K562 (cell line): ENCODE measurements around the gene MTOR. TPM values are rescaled to one million over a fixed set of nuclear protein-coding genes. Genes with fewer than 3 reads are reported as not detected.

Experiments
- ATAC-seq: fragments of 200-7000 bp; cut with Tn5 transposase; 3 replicates; pipeline ENCODE4 v1.9.1; 2020; ENCODE audit warnings: moderate library complexity
- BruUV-seq: library from RNA; stranded (reverse); fragments of 400-500 nt; replicated peaks from 2 replicates; lab custom pipeline; 2021; lab: Mats Ljungman, UMichigan
- CTCF ChIA-PET: fragments of 300-600 bp; formaldehyde crosslinking; extraction: SDS; loops from one replicate; lab custom pipeline; 2021; ENCODE audit warnings: low intra/inter-chr PET ratio; lab: Yijun Ruan, JAX
- POLR2A ChIA-PET: fragments of 300-600, 350-650 bp; sonication (Branson Sonifier 250); formaldehyde crosslinking; extraction: SDS; loops from one replicate; lab custom pipeline; 2021; ENCODE audit warnings: antibody characterized with exemption, inconsistent platforms; lab: Yijun Ruan, JAX
- DNase-seq, 4 experiments: peaks; one replicate each; pipeline versions ENCODE4 v3.0.0 to v3.0.0-alpha.2; 2011 to 2018; ENCODE audit warnings: low spot score in 3 of 4, mixed read lengths in 3 of 4; ENCODE audit errors: extremely low read depth in 1 of 4
- FAIRE-seq: peaks from 2 replicates; lab custom pipeline; 2011; peaks lifted over from hg19 to GRCh38; lab: Jason Lieb, UNC
- H2AFZ ChIP-seq: 2 replicates; pipeline ENCODE4 v1.6.0; 2011; ENCODE audit warnings: low read depth, low read length, control low read depth, inconsistent platforms
- H3K27ac ChIP-seq: fragments of 200-600 bp; 3 replicates; pipeline ENCODE4 v1.8.0; 2011; ENCODE audit warnings: low read depth, mild to moderate bottlenecking, control low read depth, inconsistent platforms, low read length, moderate library complexity, mixed read lengths; ENCODE audit errors: extremely low read depth
- H3K27me3 ChIP-seq, 2 experiments: fragments of 300-600 bp in 1 of 2; 2 replicates in 1 of 2; 3 replicates in 1 of 2; pipeline versions ENCODE4 v1.6.0 to v1.8.0; 2011; ENCODE audit warnings: inconsistent platforms in 2 of 2, low read length in 2 of 2, mild to moderate bottlenecking in 1 of 2, mixed read lengths in 1 of 2, moderate library complexity in 1 of 2; ENCODE audit not compliant: control insufficient read depth in 2 of 2, insufficient read depth in 2 of 2
- H3K36me3 ChIP-seq: fragments of 300-600 bp; 3 replicates; pipeline ENCODE4 v1.8.0; 2011; ENCODE audit warnings: mild to moderate bottlenecking, low read length, inconsistent platforms; ENCODE audit not compliant: control insufficient read depth, insufficient read depth
- H3K4me1 ChIP-seq, 2 experiments: fragments of 200-600 bp in 1 of 2; replicated peaks in 1 of 2; 2 replicates in 1 of 2; 3 replicates in 1 of 2; pipeline versions ENCODE4 v1.5.1 to v1.8.0; 2011; ENCODE audit warnings: inconsistent platforms in 2 of 2, low read length in 2 of 2, mild to moderate bottlenecking in 1 of 2, mixed read lengths in 1 of 2, moderate library complexity in 1 of 2; ENCODE audit not compliant: control insufficient read depth in 2 of 2, insufficient read depth in 2 of 2
- H3K4me2 ChIP-seq: 2 replicates; pipeline ENCODE4 v1.6.1; 2011; ENCODE audit warnings: low read length, control low read depth, inconsistent platforms, mixed read lengths; ENCODE audit not compliant: insufficient read depth
- H3K4me3 ChIP-seq: fragments of 200-600 bp; sonication (generic), shearing (Covaris generic); 2 replicates; pipeline ENCODE4 v1.5.1; 2016; ENCODE audit warnings: control low read depth, inconsistent platforms
- H3K79me2 ChIP-seq: fragments of 200-600 bp; 3 replicates; pipeline ENCODE4 v1.8.0; 2011; ENCODE audit warnings: low read length, inconsistent platforms; ENCODE audit not compliant: control insufficient read depth, insufficient read depth
- H3K9ac ChIP-seq, 2 experiments: 2 replicates each; pipeline versions ENCODE4 v1.6.0 to v1.6.1; 2011; ENCODE audit warnings: low read depth in 2 of 2, low read length in 2 of 2, control low read depth in 1 of 2, inconsistent platforms in 1 of 2, mild to moderate bottlenecking in 1 of 2, mixed read lengths in 1 of 2; ENCODE audit not compliant: insufficient read depth in 1 of 2
- H3K9me1 ChIP-seq: one replicate; pipeline ENCODE4 v1.6.0; 2011; ENCODE audit warnings: inconsistent platforms, mild to moderate bottlenecking, low read length, moderate library complexity; ENCODE audit not compliant: control insufficient read depth, insufficient read depth
- H3K9me3 ChIP-seq: replicated peaks from 2 replicates; pipeline ENCODE4 v1.5.1; 2011; ENCODE audit warnings: low read depth, low read length, inconsistent platforms; ENCODE audit not compliant: control insufficient read depth, insufficient read depth
- H4K20me1 ChIP-seq: replicated peaks from 2 replicates; pipeline ENCODE4 v1.6.1; 2011; ENCODE audit warnings: low read length, inconsistent platforms, mixed read lengths; ENCODE audit not compliant: control insufficient read depth, insufficient read depth
- BRCA1 ChIP-seq, 2 experiments: fragments of 450-650 bp in 1 of 2; sonication (generic) in 1 of 2; formaldehyde crosslinking in 1 of 2; IDR thresholded peaks; 2 replicates each; pipeline versions ENCODE4 v1.5.0 to v1.6.1; 2017 to 2020; ENCODE audit warnings: mild to moderate bottlenecking in 1 of 2, missing genetic modification reagents in 1 of 2
- FOS ChIP-seq: IDR thresholded peaks from 3 replicates; pipeline ENCODE4 v1.6.1; 2011; ENCODE audit not compliant: insufficient read length; ENCODE audit errors: extremely low read depth
- HDAC2 ChIP-seq: fragments of 450-650 bp; IDR thresholded peaks from 2 replicates; pipeline ENCODE4 v1.6.1; 2016; ENCODE audit warnings: mild to moderate bottlenecking
- PHB2 ChIP-seq: fragments of 450-650 bp; IDR thresholded peaks from 2 replicates; pipeline ENCODE4 v1.6.1; 2017; ENCODE audit warnings: low read depth
- STAG1 ChIP-seq: sonication (generic); formaldehyde crosslinking; IDR thresholded peaks from 2 replicates; pipeline ENCODE4 v1.5.0; 2020; ENCODE audit warnings: missing genetic modification reagents, borderline replicate concordance
- ZFP36 ChIP-seq: fragments of 150-350 bp; IDR thresholded peaks from 2 replicates; pipeline ENCODE4 v1.6.1; 2018; ENCODE audit warnings: low read length, low read depth; ENCODE audit not compliant: partially characterized antibody
- ZNF76 ChIP-seq: fragments of 250-450 bp; sonication (Bioruptor Pico); IDR thresholded peaks from 2 replicates; pipeline ENCODE4 v1.4.0; 2020; ENCODE audit warnings: mild to moderate bottlenecking, moderate library complexity, borderline replicate concordance
- WGBS: fragments of 100-300 bp; shearing (Covaris generic); methylation state at CpG from one replicate; pipeline ENCODE4 v1.1.6; 2016; ENCODE audit warnings: low coverage, mixed read lengths; ENCODE audit not compliant: insufficient coverage; ENCODE audit errors: missing lambda C conversion rate; 5-methylcytosine and 5-hydroxymethylcytosine counted together
- in situ Hi-C: fragments of 300-500 bp; cut with MboI; formaldehyde crosslinking; loops from 4 replicates; pipeline ENCODE4 v1.15.0; 2018; ENCODE audit warnings: inconsistent platforms, mixed read lengths
- intact Hi-C: fragments of 100-400 bp; cut with micrococcal nuclease; formaldehyde crosslinking; loops from 2 replicates; pipeline ENCODE4 v1.14.2; 2022
- polyA plus RNA-seq, 8 experiments: library from polyadenylated mRNA; depleted of rRNA in 4 of 8; stranded (reverse) in 5 of 8; unstranded in 3 of 8; fragments of >200 nt; fragmentation: Nextera tagmentation in 2 of 8; fragmentation: Illumina TruSeq in 1 of 8; extraction: Ambion mirVana in 2 of 8; extraction: Trizol in 1 of 8; gene quantifications; 2 replicates each; pipeline versions ENCODE4 v1.2.1 to v1.2.3, GENCODE V29; 2011 to 2014; ENCODE audit warnings: inconsistent platforms in 1 of 8, missing spikeins in 1 of 8
- small RNA-seq: library from RNA; depleted of rRNA; stranded (forward); fragments of <200 nt; gene quantifications from one replicate; pipeline ENCODE3, GENCODE V24; 2014
- total RNA-seq, 7 experiments: library from RNA; depleted of rRNA in 6 of 7; stranded (reverse); fragments of >200 nt in 6 of 7; fragmentation: Illumina TruSeq in 2 of 7; extraction: Trizol in 2 of 7; gene quantifications; 2 replicates each; pipeline versions ENCODE4 v1.2.1 to v1.2.3, GENCODE V29; 2011 to 2021; ENCODE audit warnings: low replicate concordance in 1 of 7

Gene MTOR
- total and polyA plus RNA-seq, 9 of the 15 experiments (the other 6 are each of a cell fraction or from before 2014, with no cell fraction given) = 11.4 to 71.4 (median 52.2) TPM

GRCh38 chr1:11058026-11058425 lies 204.3 kb downstream of the MTOR start:
- Histone ChIP-seq H3K4me2 (no peak overlapping the region), H3K36me3 (peaks cover 57% of the 10 kb centered on the region; the same call in 2 of the 3 replicates), H3K9me3 (no peaks in the 10 kb centered on the region), H3K9ac (peak overlapping the region in 1 of 2 experiments; percentile 82; a peak in 2 of 4 replicates), H3K27ac (no peak overlapping the region), H3K4me3 (no peak overlapping the region), H4K20me1 (peaks cover 14% of the 10 kb centered on the region), H3K9me1 (peaks cover 3% of the 10 kb centered on the region), H3K27me3 (no peaks in the 10 kb centered on the region), H2AFZ (no peak overlapping the region), H3K4me1 (peaks cover 8 to 70% of the 10 kb centered on the region in 2 experiments; a peak in 4 of 5 replicates), H3K79me2 (peaks cover 44% of the 10 kb centered on the region)
- ATAC-seq (no peak), FAIRE-seq (no peak), DNase-seq (no peak)
- in situ Hi-C loops (no loop called here), intact Hi-C loops (no loop called here)
- WGBS = 86% methylated on average over 14 of the region's 14 CpGs
- no peak for TF ChIP-seq BRCA1 (IDR thresholded peaks at IDR 0.05)
- TF ChIP-seq BRCA1 (CRISPR knock-in tag; IDR thresholded peaks at IDR 0.05) = peak; percentile 67; the same call in 1 of the 2 replicates
- TF ChIP-seq ZNF76 (CRISPR knock-in tag) = no peak
- no peak for TF ChIP-seq STAG1 (CRISPR knock-in tag)
- POLR2A ChIA-PET = interaction anchor here (0.6 kb wide), 1 partner anchor 131 kb away, joined by 3 read pairs; the partner anchor contains the start of gene ANGPTL7
- no TSS peak for BruUV-seq
- CTCF ChIA-PET = no interaction called here

GRCh38 chr1:11057477-11057876 lies 204.9 kb downstream of the MTOR start:
- POLR2A ChIA-PET = no interaction called here
- Histone ChIP-seq H3K4me1 (peaks cover 8 to 75% of the 10 kb centered on the region in 2 experiments; a peak in 4 of 5 replicates), H3K4me3 (no peak overlapping the region), H3K79me2 (peaks cover 44% of the 10 kb centered on the region), H3K9me3 (no peaks in the 10 kb centered on the region), H4K20me1 (peaks cover 14% of the 10 kb centered on the region), H3K36me3 (peaks cover 53% of the 10 kb centered on the region; the same call in 2 of the 3 replicates), H2AFZ (no peak overlapping the region), H3K27ac (no peak overlapping the region; the same call in 2 of the 3 replicates), H3K9ac (peak overlapping the region in 1 of 2 experiments; percentile 70; a peak in 2 of 4 replicates), H3K4me2 (no peak overlapping the region), H3K9me1 (peaks cover 4% of the 10 kb centered on the region), H3K27me3 (no peaks in the 10 kb centered on the region)
- intact Hi-C loops (no loop called here), in situ Hi-C loops (no loop called here)
- ATAC-seq (no peak), DNase-seq (no peak), FAIRE-seq (no peak)
- TF ChIP-seq FOS (no peak), HDAC2 (no peak), ZFP36 (peak; percentile 84), PHB2 (no peak)
- no TSS peak for BruUV-seq
- CTCF ChIA-PET = no interaction called here
- WGBS = 92% methylated on average over 7 of the region's 8 CpGs

Small RNA genes within 50 kb of the gene (small RNA-seq; reads per million reads assigned to genes)
- gene RNU6-291P (not detected), gene RNU6-537P (not detected), gene RPL39P6 (not detected)

Other genes starting within 250 kb of the MTOR start
- 129 TPM in 2 replicates for gene TARDBP, start 249.9 kb downstream of the MTOR start, total RNA-seq (2014; rRNA removed)
- gene TARDBP, start 249.9 kb downstream of the MTOR start, total RNA-seq (2014; rRNA removed; fragmentation: Illumina TruSeq; extraction: Trizol) = 176 and 198 TPM in 2 replicates
- 206 and 220 TPM in 2 replicates for gene TARDBP, start 249.9 kb downstream of the MTOR start, total RNA-seq (2015; rRNA removed; fragmentation: Illumina TruSeq; extraction: Trizol)
- 211 and 243 TPM in 2 replicates for gene TARDBP, start 249.9 kb downstream of the MTOR start, total RNA-seq (2021)
- 220 and 244 TPM in 2 replicates for gene TARDBP, start 249.9 kb downstream of the MTOR start, polyA plus RNA-seq (2011; rRNA removed)
- 358 and 487 TPM in 2 replicates for gene TARDBP, start 249.9 kb downstream of the MTOR start, polyA plus RNA-seq (2014; fragmentation: Illumina TruSeq; extraction: Trizol)
- gene TARDBP, start 249.9 kb downstream of the MTOR start, polyA plus RNA-seq (2014; fragmentation: Nextera tagmentation; extraction: Ambion mirVana) = 100 to 1,000 TPM; 122 to 285 TPM
- gene TARDBP, start 249.9 kb downstream of the MTOR start, polyA plus RNA-seq (2014; rRNA removed) = 403 and 515 TPM in 2 replicates
- gene MASP2, start 215.3 kb downstream of the MTOR start, total RNA-seq (2014; rRNA removed) = 0.08 TPM in 1 of 2 replicates, not detected in the other
- 0.07 TPM in 1 of 2 replicates, not detected in the other for gene MASP2, start 215.3 kb downstream of the MTOR start, total RNA-seq (2014; rRNA removed; fragmentation: Illumina TruSeq; extraction: Trizol)
- gene MASP2, start 215.3 kb downstream of the MTOR start, total RNA-seq (2015; rRNA removed; fragmentation: Illumina TruSeq; extraction: Trizol) = not detected in 2 replicates
- gene MASP2, start 215.3 kb downstream of the MTOR start, total RNA-seq (2021) = 0.09 and 0.27 TPM in 2 replicates
- 0.03 TPM in 1 of 2 replicates, not detected in the other for gene MASP2, start 215.3 kb downstream of the MTOR start, polyA plus RNA-seq (2011; rRNA removed)
- not detected in 2 replicates for gene MASP2, start 215.3 kb downstream of the MTOR start, polyA plus RNA-seq (2014; fragmentation: Illumina TruSeq; extraction: Trizol)
- under 1 TPM; 0.01 to 0.06 TPM for gene MASP2, start 215.3 kb downstream of the MTOR start, polyA plus RNA-seq (2014; fragmentation: Nextera tagmentation; extraction: Ambion mirVana)
- gene MASP2, start 215.3 kb downstream of the MTOR start, polyA plus RNA-seq (2014; rRNA removed) = 0.11 and 0.23 TPM in 2 replicates
- gene SRM, start 202.5 kb downstream of the MTOR start, total RNA-seq (2014; rRNA removed) = 93.2 and 164 TPM in 2 replicates
- 36.1 and 40.4 TPM in 2 replicates for gene SRM, start 202.5 kb downstream of the MTOR start, total RNA-seq (2014; rRNA removed; fragmentation: Illumina TruSeq; extraction: Trizol)
- 82.5 and 95.0 TPM in 2 replicates for gene SRM, start 202.5 kb downstream of the MTOR start, total RNA-seq (2015; rRNA removed; fragmentation: Illumina TruSeq; extraction: Trizol)
- gene SRM, start 202.5 kb downstream of the MTOR start, total RNA-seq (2021) = 373 and 403 TPM in 2 replicates
- 51.5 and 53.4 TPM in 2 replicates for gene SRM, start 202.5 kb downstream of the MTOR start, polyA plus RNA-seq (2011; rRNA removed)
- gene SRM, start 202.5 kb downstream of the MTOR start, polyA plus RNA-seq (2014; fragmentation: Illumina TruSeq; extraction: Trizol) = 296 and 340 TPM in 2 replicates
- gene SRM, start 202.5 kb downstream of the MTOR start, polyA plus RNA-seq (2014; fragmentation: Nextera tagmentation; extraction: Ambion mirVana) = 10 to 100 TPM; 23.9 to 34.1 TPM
- gene SRM, start 202.5 kb downstream of the MTOR start, polyA plus RNA-seq (2014; rRNA removed) = 143 and 176 TPM in 2 replicates
- gene EXOSC10, start 162.7 kb downstream of the MTOR start, total RNA-seq (2014; rRNA removed) = 123 and 125 TPM in 2 replicates
- gene EXOSC10, start 162.7 kb downstream of the MTOR start, total RNA-seq (2014; rRNA removed; fragmentation: Illumina TruSeq; extraction: Trizol) = 91.0 and 91.1 TPM in 2 replicates
- 114 and 115 TPM in 2 replicates for gene EXOSC10, start 162.7 kb downstream of the MTOR start, total RNA-seq (2015; rRNA removed; fragmentation: Illumina TruSeq; extraction: Trizol)
- 101 and 105 TPM in 2 replicates for gene EXOSC10, start 162.7 kb downstream of the MTOR start, total RNA-seq (2021)
- gene EXOSC10, start 162.7 kb downstream of the MTOR start, polyA plus RNA-seq (2011; rRNA removed) = 93.8 and 94.1 TPM in 2 replicates
- gene EXOSC10, start 162.7 kb downstream of the MTOR start, polyA plus RNA-seq (2014; fragmentation: Illumina TruSeq; extraction: Trizol) = 121 and 146 TPM in 2 replicates
- gene EXOSC10, start 162.7 kb downstream of the MTOR start, polyA plus RNA-seq (2014; fragmentation: Nextera tagmentation; extraction: Ambion mirVana) = 10 to 100 TPM; 23.4 to 61.4 TPM
- 130 and 150 TPM in 2 replicates for gene EXOSC10, start 162.7 kb downstream of the MTOR start, polyA plus RNA-seq (2014; rRNA removed)
- gene ANGPTL7, start 73.2 kb downstream of the MTOR start, total RNA-seq (2014; rRNA removed) = not detected in 2 replicates
- not detected in 2 replicates for gene ANGPTL7, start 73.2 kb downstream of the MTOR start, total RNA-seq (2014; rRNA removed; fragmentation: Illumina TruSeq; extraction: Trizol)
- not detected in 2 replicates for gene ANGPTL7, start 73.2 kb downstream of the MTOR start, total RNA-seq (2015; rRNA removed; fragmentation: Illumina TruSeq; extraction: Trizol)
- gene ANGPTL7, start 73.2 kb downstream of the MTOR start, total RNA-seq (2021) = not detected in 2 replicates
- not detected in 2 replicates for gene ANGPTL7, start 73.2 kb downstream of the MTOR start, polyA plus RNA-seq (2011; rRNA removed)
- gene ANGPTL7, start 73.2 kb downstream of the MTOR start, polyA plus RNA-seq (2014; fragmentation: Illumina TruSeq; extraction: Trizol) = not detected in 2 replicates
- not detected for gene ANGPTL7, start 73.2 kb downstream of the MTOR start, polyA plus RNA-seq (2014; fragmentation: Nextera tagmentation; extraction: Ambion mirVana)
- not detected in 2 replicates for gene ANGPTL7, start 73.2 kb downstream of the MTOR start, polyA plus RNA-seq (2014; rRNA removed)
- gene UBIAD1, start 10.6 kb upstream of the MTOR start, total RNA-seq (2014; rRNA removed) = 12.6 and 16.1 TPM in 2 replicates
- gene UBIAD1, start 10.6 kb upstream of the MTOR start, total RNA-seq (2014; rRNA removed; fragmentation: Illumina TruSeq; extraction: Trizol) = 16.9 and 17.5 TPM in 2 replicates
- gene UBIAD1, start 10.6 kb upstream of the MTOR start, total RNA-seq (2015; rRNA removed; fragmentation: Illumina TruSeq; extraction: Trizol) = 21.1 and 22.3 TPM in 2 replicates
- gene UBIAD1, start 10.6 kb upstream of the MTOR start, total RNA-seq (2021) = 30.5 and 34.3 TPM in 2 replicates
- gene UBIAD1, start 10.6 kb upstream of the MTOR start, polyA plus RNA-seq (2011; rRNA removed) = 22.7 and 23.8 TPM in 2 replicates
- 31.3 and 34.6 TPM in 2 replicates for gene UBIAD1, start 10.6 kb upstream of the MTOR start, polyA plus RNA-seq (2014; fragmentation: Illumina TruSeq; extraction: Trizol)
- gene UBIAD1, start 10.6 kb upstream of the MTOR start, polyA plus RNA-seq (2014; fragmentation: Nextera tagmentation; extraction: Ambion mirVana) = 1 to 10 TPM; 6.2 to 7.2 TPM
- 23.8 and 25.0 TPM in 2 replicates for gene UBIAD1, start 10.6 kb upstream of the MTOR start, polyA plus RNA-seq (2014; rRNA removed)
- 0.04 and 0.14 TPM in 2 replicates for gene DISP3, start 216.6 kb upstream of the MTOR start, total RNA-seq (2014; rRNA removed)
- not detected in 2 replicates for gene DISP3, start 216.6 kb upstream of the MTOR start, total RNA-seq (2014; rRNA removed; fragmentation: Illumina TruSeq; extraction: Trizol)
- gene DISP3, start 216.6 kb upstream of the MTOR start, total RNA-seq (2015; rRNA removed; fragmentation: Illumina TruSeq; extraction: Trizol) = not detected in 2 replicates
- gene DISP3, start 216.6 kb upstream of the MTOR start, total RNA-seq (2021) = 0.16 TPM in 1 of 2 replicates, not detected in the other
- 0.12 TPM in 1 of 2 replicates, not detected in the other for gene DISP3, start 216.6 kb upstream of the MTOR start, polyA plus RNA-seq (2011; rRNA removed)
- 0.19 TPM in 1 of 2 replicates, not detected in the other for gene DISP3, start 216.6 kb upstream of the MTOR start, polyA plus RNA-seq (2014; fragmentation: Illumina TruSeq; extraction: Trizol)
- not detected for gene DISP3, start 216.6 kb upstream of the MTOR start, polyA plus RNA-seq (2014; fragmentation: Nextera tagmentation; extraction: Ambion mirVana)
- 0.03 TPM in 1 of 2 replicates, not detected in the other for gene DISP3, start 216.6 kb upstream of the MTOR start, polyA plus RNA-seq (2014; rRNA removed)